Endodermal cell (in vitro differentiated cells): ENCODE results near the gene COLEC12. TPM values are rescaled to one million over a fixed set of nuclear protein-coding genes. Genes with fewer than 3 reads are reported as not detected.

Experiments used
- DNase-seq: peaks from one replicate; pipeline ENCODE4 v3.0.0-alpha.2; 2017
- H3K27ac ChIP-seq: 2 replicates; pipeline ENCODE4 v1.5.1; 2013; ENCODE audit warnings: mild to moderate bottlenecking, low read depth, low read length, moderate library complexity
- H3K27me3 ChIP-seq: 2 replicates; pipeline ENCODE4 v1.6.1; 2013; ENCODE audit warnings: mild to moderate bottlenecking, low read length, moderate library complexity; ENCODE audit not compliant: insufficient read depth, control insufficient read depth, poor library complexity, severe bottlenecking
- H3K36me3 ChIP-seq: 2 replicates; pipeline ENCODE4 v1.7.0; 2013; ENCODE audit warnings: mild to moderate bottlenecking, low read length, moderate library complexity; ENCODE audit not compliant: control insufficient read depth, insufficient read depth
- H3K4me1 ChIP-seq: one replicate; pipeline ENCODE4 v1.7.0; 2013; ENCODE audit warnings: low read length; ENCODE audit not compliant: control insufficient read depth, insufficient read depth
- H3K4me3 ChIP-seq: 2 replicates; pipeline ENCODE4 v1.5.1; 2013; ENCODE audit warnings: mild to moderate bottlenecking, low read length, moderate library complexity
- H3K9ac ChIP-seq: 2 replicates; pipeline ENCODE4 v1.6.1; 2013; ENCODE audit warnings: mild to moderate bottlenecking, low read length, moderate library complexity; ENCODE audit not compliant: poor library complexity, severe bottlenecking; ENCODE audit errors: extremely low read depth
- H3K9me3 ChIP-seq: 2 replicates; pipeline ENCODE4 v1.6.1; 2013; ENCODE audit warnings: mild to moderate bottlenecking, low read length, moderate library complexity; ENCODE audit not compliant: control insufficient read depth
- H3K27ac Mint-ChIP-seq: 2 replicates; pipeline ENCODE4 v1.8.0; 2020; ENCODE audit warnings: mixed read lengths
- H3K27me3 Mint-ChIP-seq: 2 replicates; pipeline ENCODE4 v1.8.0; 2021; ENCODE audit warnings: mild to moderate bottlenecking, mixed read lengths; ENCODE audit not compliant: insufficient read depth
- H3K36me3 Mint-ChIP-seq: 2 replicates; pipeline ENCODE4 v1.8.0; 2020; ENCODE audit warnings: low read depth, mixed read lengths
- H3K4me1 Mint-ChIP-seq: 2 replicates; pipeline ENCODE4 v1.8.0; 2020; ENCODE audit warnings: mixed read lengths
- H3K4me3 Mint-ChIP-seq: 2 replicates; pipeline ENCODE4 v1.8.0; 2020; ENCODE audit warnings: mild to moderate bottlenecking, moderate library complexity, mixed read lengths
- H3K9me3 Mint-ChIP-seq: 2 replicates; pipeline ENCODE4 v1.8.0; 2020; ENCODE audit warnings: mild to moderate bottlenecking, mixed read lengths
- WGBS, 2 experiments: methylation state at CpG; one replicate each; pipeline versions ENCODE4 v1.1.5 to v1.1.7; 2013; ENCODE audit warnings: missing lambda C conversion rate in 2 of 2, mixed read lengths in 1 of 2; ENCODE audit not compliant: insufficient coverage in 1 of 2, insufficient read length in 1 of 2; 5-methylcytosine and 5-hydroxymethylcytosine counted together
- total RNA-seq, 2 donors: library from RNA; stranded (reverse); fragmentation: NEBNext Ultra II Directional in 1 of 2; extraction: Animal tissue kit (Norgen Biotek cat#: 25700) in 1 of 2; gene quantifications; 2 replicates in 1 of 2; 3 replicates in 1 of 2; pipeline ENCODE4 v1.2.1, GENCODE V29; 2021
- TF ChIP-seq, protein P1 (sequence below): fragments of 200-600 bp; sonication (generic); conservative IDR thresholded peaks from 2 replicates; pipeline ENCODE4 v1.5.0; 2021; ENCODE audit warnings: antibody characterized with exemption, mild to moderate bottlenecking

Gene COLEC12
- total RNA-seq, 2 donors from 2014 or later, result 123 TPM

DNA sequence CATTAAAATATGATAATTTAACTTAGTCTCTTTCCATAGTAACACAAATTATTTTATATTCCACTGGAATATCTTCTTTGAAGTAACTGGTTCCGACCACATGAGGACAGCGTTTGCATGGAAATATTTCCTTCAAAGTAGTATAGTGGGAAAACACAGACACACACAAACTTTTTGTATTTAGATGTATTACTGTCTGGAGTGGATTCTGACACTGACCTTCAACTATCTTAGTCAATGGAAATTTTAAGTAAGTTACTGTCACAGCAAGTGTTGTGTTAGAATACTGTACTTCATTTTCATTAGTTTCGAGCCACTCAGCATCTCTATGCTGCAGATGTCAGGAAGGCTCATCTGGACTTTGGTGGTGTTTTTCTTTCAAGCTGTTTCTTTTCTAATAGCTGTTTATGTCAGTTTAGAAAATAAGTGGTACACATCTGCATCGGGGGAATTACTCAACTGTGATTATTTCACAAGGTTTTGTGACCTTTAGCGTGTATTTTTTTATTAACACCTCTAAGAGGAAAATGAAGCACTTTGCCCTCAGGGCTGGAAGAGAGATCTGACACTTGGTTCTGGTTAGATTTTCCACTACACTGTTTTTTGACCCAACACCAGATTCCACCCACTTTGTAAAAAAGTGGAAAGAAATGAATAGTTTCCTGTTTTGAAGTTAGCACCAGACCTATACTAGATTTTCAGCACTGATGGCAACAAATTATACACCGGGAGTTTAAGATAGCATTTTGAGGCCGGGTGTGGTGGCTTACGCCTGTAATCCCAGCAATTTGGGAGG is 213.8 kb downstream of the COLEC12 start:
- 85 to 89% methylated on average over 6 of the region's 8 CpGs for WGBS, 2 experiments
- H3K36me3 ChIP-seq, result no peaks in the 10 kb centered on the region

DNA sequence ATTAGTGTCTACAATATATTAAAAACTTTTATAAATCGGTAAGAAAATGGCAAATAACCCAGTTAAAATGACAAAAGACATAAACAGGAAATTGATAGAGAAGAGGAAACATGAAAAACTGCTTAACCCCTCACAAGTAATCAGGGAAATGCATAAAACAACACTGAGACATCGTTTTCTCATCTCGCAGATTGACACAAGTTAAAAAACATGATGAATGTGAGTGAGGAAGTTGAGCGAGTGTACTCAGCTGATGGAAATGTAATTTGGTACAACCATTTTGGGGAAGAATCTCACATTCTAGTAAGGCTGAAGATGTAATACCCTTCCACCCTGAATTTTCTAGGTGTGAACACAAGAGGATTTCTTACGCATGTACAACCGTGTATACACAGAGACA is 214.7 kb downstream of the COLEC12 start:
- WGBS, 2 experiments, result 95 to 96% methylated on average over 4 to 6 of the region's 6 CpGs
- Histone ChIP-seq H3K4me1 (no peaks in the 10 kb centered on the region), H3K27me3 (no peaks in the 10 kb centered on the region), H3K4me3 (no peak overlapping the region), H3K36me3 (no peaks in the 10 kb centered on the region), H3K27ac (no peak overlapping the region), H3K9ac (no peak overlapping the region), H3K9me3 (no peaks in the 10 kb centered on the region)
- H3K4me3 Mint-ChIP-seq, result no peak overlapping the region
- H3K27me3 Mint-ChIP-seq, result peaks cover 2% of the 10 kb centered on the region
- H3K4me1 Mint-ChIP-seq, result no peaks in the 10 kb centered on the region
- H3K27ac Mint-ChIP-seq, result no peak overlapping the region
- H3K9me3 Mint-ChIP-seq, result no peaks in the 10 kb centered on the region
- no peak for DNase-seq
- TF ChIP-seq, protein P1, sequence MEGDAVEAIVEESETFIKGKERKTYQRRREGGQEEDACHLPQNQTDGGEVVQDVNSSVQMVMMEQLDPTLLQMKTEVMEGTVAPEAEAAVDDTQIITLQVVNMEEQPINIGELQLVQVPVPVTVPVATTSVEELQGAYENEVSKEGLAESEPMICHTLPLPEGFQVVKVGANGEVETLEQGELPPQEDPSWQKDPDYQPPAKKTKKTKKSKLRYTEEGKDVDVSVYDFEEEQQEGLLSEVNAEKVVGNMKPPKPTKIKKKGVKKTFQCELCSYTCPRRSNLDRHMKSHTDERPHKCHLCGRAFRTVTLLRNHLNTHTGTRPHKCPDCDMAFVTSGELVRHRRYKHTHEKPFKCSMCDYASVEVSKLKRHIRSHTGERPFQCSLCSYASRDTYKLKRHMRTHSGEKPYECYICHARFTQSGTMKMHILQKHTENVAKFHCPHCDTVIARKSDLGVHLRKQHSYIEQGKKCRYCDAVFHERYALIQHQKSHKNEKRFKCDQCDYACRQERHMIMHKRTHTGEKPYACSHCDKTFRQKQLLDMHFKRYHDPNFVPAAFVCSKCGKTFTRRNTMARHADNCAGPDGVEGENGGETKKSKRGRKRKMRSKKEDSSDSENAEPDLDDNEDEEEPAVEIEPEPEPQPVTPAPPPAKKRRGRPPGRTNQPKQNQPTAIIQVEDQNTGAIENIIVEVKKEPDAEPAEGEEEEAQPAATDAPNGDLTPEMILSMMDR, result no peak
- no peaks in the 10 kb centered on the region for H3K36me3 Mint-ChIP-seq

More for the DNA sequence above, 213.8 kb downstream of the COLEC12 start:
- Histone ChIP-seq H3K4me1 (no peaks in the 10 kb centered on the region), H3K4me3 (no peak overlapping the region), H3K9me3 (no peaks in the 10 kb centered on the region), H3K27ac (no peak overlapping the region), H3K9ac (no peak overlapping the region), H3K27me3 (no peaks in the 10 kb centered on the region)
- H3K36me3 Mint-ChIP-seq, result no peaks in the 10 kb centered on the region
- peaks cover 2% of the 10 kb centered on the region for H3K27me3 Mint-ChIP-seq
- H3K4me1 Mint-ChIP-seq, result no peaks in the 10 kb centered on the region
- H3K4me3 Mint-ChIP-seq, result no peak overlapping the region
- no peak overlapping the region for H3K27ac Mint-ChIP-seq
- no peak for DNase-seq
- TF ChIP-seq, protein P1, result peak; percentile 66
- no peaks in the 10 kb centered on the region for H3K9me3 Mint-ChIP-seq

DNA sequence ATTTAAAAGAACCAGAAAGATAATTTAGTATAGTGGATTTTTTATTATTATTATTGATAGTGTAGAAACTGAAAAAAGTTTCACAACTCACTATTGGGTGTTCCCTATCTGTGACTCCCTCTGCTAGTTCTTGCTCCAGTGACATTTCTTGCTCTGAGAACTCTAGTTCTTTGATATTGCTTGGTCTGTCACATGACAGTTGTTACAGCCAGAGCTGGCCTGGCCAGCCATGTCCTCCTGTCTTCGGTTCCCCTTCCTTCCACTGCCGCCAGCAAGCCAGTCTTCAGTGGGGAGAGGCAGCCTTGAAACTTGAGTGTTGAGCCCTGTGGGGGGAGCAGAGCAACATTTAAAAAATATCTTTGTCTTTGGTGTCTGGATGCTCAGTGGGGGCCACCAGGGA is 225.0 kb downstream of the COLEC12 start:
- Histone ChIP-seq H3K9ac (no peak overlapping the region), H3K9me3 (no peaks in the 10 kb centered on the region), H3K4me3 (no peak overlapping the region), H3K27me3 (no peaks in the 10 kb centered on the region), H3K4me1 (no peaks in the 10 kb centered on the region), H3K36me3 (no peaks in the 10 kb centered on the region), H3K27ac (no peak overlapping the region)
- Mint-ChIP-seq H3K27me3 (no peaks in the 10 kb centered on the region), H3K9me3 (peaks cover 8% of the 10 kb centered on the region), H3K4me1 (peaks cover 12% of the 10 kb centered on the region), H3K27ac (no peak overlapping the region), H3K36me3 (peaks cover 5% of the 10 kb centered on the region), H3K4me3 (no peak overlapping the region)
- no peak for DNase-seq
- 96% methylated on average over 2 of the region's 2 CpGs; no CpG with 5 or more reads in 1 of the 2 experiments for WGBS, 2 experiments
- TF ChIP-seq, protein P1, result no peak
